ENCODE measurements around the gene PPIL1.
A peak's percentile ranks its signal among the peaks of the same experiment; 100 is the strongest.

The PPIL1 gene

GRCh38 chr6:36874443-36875249 lies at the start of gene PPIL1:
PPIL1 (minus strand) TSS chr6:36874803; CDS start chr6:36874772, 31 bp downstream.
- Mint-ChIP-seq H3K27me3 (ENCODE audit: low read depth) (no peaks in the 10 kb centered on the region), H3K9me3 (no peaks in the 10 kb centered on the region), H3K4me3 (peak within 1 kb of the TSS; percentile 99)

GRCh38 chr6:36924131-36924530 lies 49.5 kb upstream of the PPIL1 start:
- Mint-ChIP-seq H3K36me3 (ENCODE audit: low read depth) (peaks cover 39% of the 10 kb centered on the region), H3K27me3 (ENCODE audit: low read depth) (no peaks in the 10 kb centered on the region), H3K4me1 (ENCODE audit: low read depth) (peaks cover 22% of the 10 kb centered on the region), H3K9me3 (no peaks in the 10 kb centered on the region), H3K27ac (peak overlapping the region; percentile 83), H3K4me3 (peak overlapping the region; percentile 7)

More at GRCh38 chr6:36874443-36875249, at the start of gene PPIL1:
- peak within 1 kb of the TSS; percentile 100 for H3K27ac Mint-ChIP-seq
- H3K4me1 Mint-ChIP-seq (ENCODE audit: low read depth) = peaks cover 31% of the 10 kb centered on the region
- peaks cover 16% of the 10 kb centered on the region for H3K36me3 Mint-ChIP-seq (ENCODE audit: low read depth)

GRCh38 chr6:36920546-36920945 lies 45.9 kb upstream of the PPIL1 start:
- Mint-ChIP-seq H3K27me3 (ENCODE audit: low read depth) (no peaks in the 10 kb centered on the region), H3K27ac (no peak overlapping the region), H3K4me3 (no peak overlapping the region), H3K4me1 (ENCODE audit: low read depth) (peaks cover 21% of the 10 kb centered on the region), H3K36me3 (ENCODE audit: low read depth) (peaks cover 44% of the 10 kb centered on the region), H3K9me3 (no peaks in the 10 kb centered on the region)

GRCh38 chr6:36920049-36920448 lies 45.4 kb upstream of the PPIL1 start:
- H3K27me3 Mint-ChIP-seq (ENCODE audit: low read depth) = no peaks in the 10 kb centered on the region
- H3K4me3 Mint-ChIP-seq = no peak overlapping the region
- no peaks in the 10 kb centered on the region for H3K9me3 Mint-ChIP-seq
- peaks cover 43% of the 10 kb centered on the region for H3K36me3 Mint-ChIP-seq (ENCODE audit: low read depth)
- H3K4me1 Mint-ChIP-seq (ENCODE audit: low read depth) = peaks cover 18% of the 10 kb centered on the region
- H3K27ac Mint-ChIP-seq = no peak overlapping the region

GRCh38 chr6:36917541-36918193 lies 43.1 kb upstream of the PPIL1 start:
- Mint-ChIP-seq H3K27me3 (ENCODE audit: low read depth) (no peaks in the 10 kb centered on the region), H3K4me3 (no peak overlapping the region), H3K9me3 (no peaks in the 10 kb centered on the region), H3K4me1 (ENCODE audit: low read depth) (peaks cover 32% of the 10 kb centered on the region), H3K27ac (no peak overlapping the region), H3K36me3 (ENCODE audit: low read depth) (peaks cover 40% of the 10 kb centered on the region)

- peaks cover 45% of the 10 kb centered on the region for H3K4me1 Mint-ChIP-seq (ENCODE audit: low read depth)
- H3K27ac Mint-ChIP-seq = peak overlapping the region; percentile 38
- H3K4me3 Mint-ChIP-seq = no peak overlapping the region
- no peaks in the 10 kb centered on the region for H3K9me3 Mint-ChIP-seq
- peaks cover 41% of the 10 kb centered on the region for H3K36me3 Mint-ChIP-seq (ENCODE audit: low read depth)
- no peaks in the 10 kb centered on the region for H3K27me3 Mint-ChIP-seq (ENCODE audit: low read depth)
Observed at GRCh38 chr6:36916126-36916525, 41.5 kb upstream of the PPIL1 start.

- H3K4me1 Mint-ChIP-seq (ENCODE audit: low read depth) = peaks cover 47% of the 10 kb centered on the region
- H3K9me3 Mint-ChIP-seq = no peaks in the 10 kb centered on the region
- peaks cover 39% of the 10 kb centered on the region for H3K36me3 Mint-ChIP-seq (ENCODE audit: low read depth)
- peak overlapping the region; percentile 38 for H3K27ac Mint-ChIP-seq
- no peaks in the 10 kb centered on the region for H3K27me3 Mint-ChIP-seq (ENCODE audit: low read depth)
- H3K4me3 Mint-ChIP-seq = no peak overlapping the region
Observed at GRCh38 chr6:36915599-36915998, 41.0 kb upstream of the PPIL1 start.

GRCh38 chr6:36914227-36914794 lies 39.7 kb upstream of the PPIL1 start:
- Mint-ChIP-seq H3K27ac (peak overlapping the region; percentile 92), H3K4me3 (peak overlapping the region; percentile 74), H3K36me3 (ENCODE audit: low read depth) (peaks cover 37% of the 10 kb centered on the region), H3K27me3 (ENCODE audit: low read depth) (no peaks in the 10 kb centered on the region), H3K4me1 (ENCODE audit: low read depth) (peaks cover 48% of the 10 kb centered on the region), H3K9me3 (no peaks in the 10 kb centered on the region)

- Mint-ChIP-seq H3K9me3 (no peaks in the 10 kb centered on the region), H3K27ac (peak overlapping the region; percentile 92), H3K36me3 (ENCODE audit: low read depth) (peaks cover 39% of the 10 kb centered on the region), H3K4me1 (ENCODE audit: low read depth) (peaks cover 53% of the 10 kb centered on the region), H3K27me3 (ENCODE audit: low read depth) (no peaks in the 10 kb centered on the region), H3K4me3 (peak overlapping the region; percentile 84)
Observed at GRCh38 chr6:36913082-36913481, 38.5 kb upstream of the PPIL1 start.

GRCh38 chr6:36912586-36912985 lies 38.0 kb upstream of the PPIL1 start:
- peaks cover 44% of the 10 kb centered on the region for H3K36me3 Mint-ChIP-seq (ENCODE audit: low read depth)
- H3K27ac Mint-ChIP-seq = peak overlapping the region; percentile 92
- H3K4me3 Mint-ChIP-seq = peak overlapping the region; percentile 84
- no peaks in the 10 kb centered on the region for H3K27me3 Mint-ChIP-seq (ENCODE audit: low read depth)
- H3K4me1 Mint-ChIP-seq (ENCODE audit: low read depth) = peaks cover 58% of the 10 kb centered on the region
- H3K9me3 Mint-ChIP-seq = no peaks in the 10 kb centered on the region

GRCh38 chr6:36912030-36912454 lies 37.4 kb upstream of the PPIL1 start:
- Mint-ChIP-seq H3K36me3 (ENCODE audit: low read depth) (peaks cover 41% of the 10 kb centered on the region), H3K27me3 (ENCODE audit: low read depth) (no peaks in the 10 kb centered on the region), H3K27ac (peak overlapping the region; percentile 92), H3K4me1 (ENCODE audit: low read depth) (peaks cover 63% of the 10 kb centered on the region), H3K9me3 (no peaks in the 10 kb centered on the region), H3K4me3 (peak overlapping the region; percentile 84)

GRCh38 chr6:36908747-36909146 lies 34.1 kb upstream of the PPIL1 start:
- Mint-ChIP-seq H3K9me3 (no peaks in the 10 kb centered on the region), H3K27me3 (ENCODE audit: low read depth) (no peaks in the 10 kb centered on the region), H3K27ac (no peak overlapping the region), H3K4me3 (no peak overlapping the region), H3K4me1 (ENCODE audit: low read depth) (peaks cover 59% of the 10 kb centered on the region), H3K36me3 (ENCODE audit: low read depth) (peaks cover 46% of the 10 kb centered on the region)

- no peaks in the 10 kb centered on the region for H3K27me3 Mint-ChIP-seq (ENCODE audit: low read depth)
- peaks cover 49% of the 10 kb centered on the region for H3K36me3 Mint-ChIP-seq (ENCODE audit: low read depth)
- H3K4me1 Mint-ChIP-seq (ENCODE audit: low read depth) = peaks cover 53% of the 10 kb centered on the region
- no peaks in the 10 kb centered on the region for H3K9me3 Mint-ChIP-seq
- no peak overlapping the region for H3K4me3 Mint-ChIP-seq
- H3K27ac Mint-ChIP-seq = no peak overlapping the region
Observed at GRCh38 chr6:36907781-36908180, 33.2 kb upstream of the PPIL1 start.

GRCh38 chr6:36906539-36907325 lies 32.1 kb upstream of the PPIL1 start:
- H3K36me3 Mint-ChIP-seq (ENCODE audit: low read depth) = peaks cover 53% of the 10 kb centered on the region
- no peak overlapping the region for H3K27ac Mint-ChIP-seq
- no peaks in the 10 kb centered on the region for H3K27me3 Mint-ChIP-seq (ENCODE audit: low read depth)
- H3K9me3 Mint-ChIP-seq = no peaks in the 10 kb centered on the region
- peaks cover 46% of the 10 kb centered on the region for H3K4me1 Mint-ChIP-seq (ENCODE audit: low read depth)
- H3K4me3 Mint-ChIP-seq = peak overlapping the region; percentile 49

Data from T-helper 1 cell treated with Interleukin-12 subunit alpha and Interleukin-12 subunit beta and Interleukin-4 antibody, amounts not matched to agents 30 μg/mL and 1 μg/mL, for 36 hours (primary cell).